ENCODE measurements around the gene NCOA3. TPM values are rescaled to one million over a fixed set of nuclear protein-coding genes. Genes with fewer than 3 reads are reported as not detected.

The NCOA3 gene
- total RNA-seq, 2 experiments from 2014 or later = 59.1 to 70.6 TPM

GRCh38 chr20:47704746-47705496 lies 203.2 kb downstream of the NCOA3 start:
- H3K9me3 Mint-ChIP-seq = no peaks in the 10 kb centered on the region
- POLR2A ChIA-PET = no interaction called here
- no peaks in the 10 kb centered on the region for H3K36me3 Mint-ChIP-seq (ENCODE audit: low read depth)
- DNase-seq = no peak
- H3K4me3 Mint-ChIP-seq = no peak overlapping the region
- CTCF ChIA-PET = no interaction called here
- H3K27me3 Mint-ChIP-seq = no peaks in the 10 kb centered on the region
- no peaks in the 10 kb centered on the region for H3K4me1 Mint-ChIP-seq
- H3K27ac Mint-ChIP-seq = no peak overlapping the region

DNA sequence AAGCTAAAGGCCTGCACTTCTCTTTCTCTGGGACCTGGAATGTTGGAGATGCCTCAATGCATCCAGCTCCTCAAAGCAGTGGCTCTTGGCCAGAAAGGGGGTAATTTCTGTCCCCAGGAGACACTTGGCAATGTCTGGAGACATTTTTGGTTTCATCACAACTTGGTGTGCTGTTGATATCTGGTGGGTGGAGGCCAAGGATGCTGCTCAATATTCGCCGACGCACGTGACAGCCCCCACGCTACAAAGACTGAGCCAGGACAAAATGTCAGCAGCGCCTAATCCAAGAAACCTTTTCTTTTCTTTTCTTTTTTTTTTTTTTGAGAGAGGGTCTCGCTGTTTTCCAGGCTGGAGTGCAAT lies 203.8 kb downstream of the NCOA3 start:
- H3K4me1 Mint-ChIP-seq = no peaks in the 10 kb centered on the region
- POLR2A ChIA-PET = no interaction called here
- CTCF ChIA-PET = no interaction called here

DNA sequence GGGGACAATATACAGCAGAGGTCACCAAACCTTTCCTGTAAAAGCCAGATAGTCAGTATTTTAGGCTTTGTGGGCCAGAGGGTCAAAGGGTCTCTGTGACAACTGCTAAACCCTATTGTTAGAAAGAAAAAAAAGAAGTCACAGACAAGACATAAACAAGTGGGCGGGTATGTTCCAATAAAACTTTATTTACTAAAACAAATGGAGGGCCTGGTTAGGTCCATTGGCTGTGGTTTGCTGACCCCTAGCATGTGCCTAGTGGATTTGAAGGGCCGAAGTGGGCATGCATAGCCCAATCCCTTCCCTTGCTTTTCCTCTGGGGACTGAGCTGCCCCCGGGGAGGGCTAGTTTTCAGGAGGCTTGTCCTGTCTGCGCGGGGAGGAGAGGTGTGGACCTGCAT lies 204.7 kb downstream of the NCOA3 start:
- Mint-ChIP-seq H3K27ac (no peak overlapping the region), H3K9me3 (no peaks in the 10 kb centered on the region), H3K4me1 (no peaks in the 10 kb centered on the region), H3K36me3 (ENCODE audit: low read depth) (no peaks in the 10 kb centered on the region), H3K4me3 (no peak overlapping the region), H3K27me3 (no peaks in the 10 kb centered on the region)
- DNase-seq = no peak
- ChIA-PET POLR2A (no interaction called here), CTCF (no interaction called here)

More for the DNA sequence above, 203.8 kb downstream of the NCOA3 start:
- no peaks in the 10 kb centered on the region for H3K9me3 Mint-ChIP-seq
- no peak for DNase-seq
- H3K27ac Mint-ChIP-seq = no peak overlapping the region
- no peak overlapping the region for H3K4me3 Mint-ChIP-seq
- no peaks in the 10 kb centered on the region for H3K36me3 Mint-ChIP-seq (ENCODE audit: low read depth)
- no peaks in the 10 kb centered on the region for H3K27me3 Mint-ChIP-seq

Other genes starting within 250 kb of the NCOA3 start
- 10 to 100 TPM; 44.6 to 55.6 TPM for gene ZMYND8, start 145.2 kb upstream of the NCOA3 start, total RNA-seq

Measured in activated CD4-positive, alpha-beta T cell treated with anti-CD3 and anti-CD28 coated beads, Interleukin-2, amount 10 ng/mL, durations not matched to agents 7 days and 5 days (primary cell).